Tibial artery (tissue), 4 donors: ENCODE measurements around the gene SLC27A5.

Experiments
- DNase-seq, 2 donors: peaks; one replicate each; pipeline ENCODE4 v3.0.0-alpha.2; 2019
- H3K27ac ChIP-seq, 2 donors: fragments of 200-600 bp; sonication (generic) in 1 of 2; 1 replicate in 1 of 2; 2 replicates in 1 of 2; pipeline ENCODE4 v1.5.1; 2018 to 2019; ENCODE audit warnings: mild to moderate bottlenecking in 1 of 2
- H3K27me3 ChIP-seq, 2 donors: fragments of 200-600 bp; sonication (generic) in 1 of 2; one replicate each; pipeline versions ENCODE4 v1.5.1 to v1.6.0; 2016 to 2019
- H3K36me3 ChIP-seq, 3 donors: fragments of 200-600 bp; sonication (generic) in 2 of 3; one replicate each; pipeline ENCODE4 v1.5.1; 2016 to 2019; ENCODE audit warnings: mild to moderate bottlenecking in 2 of 3
- H3K4me1 ChIP-seq, 4 donors: fragments of 200-600 bp; sonication (generic) in 2 of 4; 1 replicate in 3 of 4; 2 replicates in 1 of 4; pipeline ENCODE4 v1.5.1; 2016 to 2019
- H3K4me3 ChIP-seq, 2 donors: fragments of 200-600 bp; sonication (generic) in 1 of 2; 1 replicate in 1 of 2; 2 replicates in 1 of 2; pipeline ENCODE4 v1.5.1; 2018 to 2019; ENCODE audit warnings: mild to moderate bottlenecking in 2 of 2
- H3K9me3 ChIP-seq, 3 donors: fragments of 200-600 bp; sonication (generic) in 1 of 3; one replicate each; pipeline ENCODE4 v1.5.1; 2016 to 2019
- intact Hi-C: fragments of 100-400 bp; cut with DNase I; formaldehyde crosslinking; loops from one replicate; pipeline ENCODE4 v1.15.0; 2023; ENCODE audit warnings: low total_unique reads
- TF ChIP-seq, protein P1 (sequence below), 2 experiments: fragments of 200-600 bp in 1 of 2; fragments of 450-650 bp in 1 of 2; IDR thresholded peaks; one replicate each; pipeline ENCODE4 v1.5.1; 2017 to 2019; ENCODE audit warnings: antibody characterized with exemption in 2 of 2, mild to moderate bottlenecking in 1 of 2, moderate library complexity in 1 of 2

Gene SLC27A5

DNA sequence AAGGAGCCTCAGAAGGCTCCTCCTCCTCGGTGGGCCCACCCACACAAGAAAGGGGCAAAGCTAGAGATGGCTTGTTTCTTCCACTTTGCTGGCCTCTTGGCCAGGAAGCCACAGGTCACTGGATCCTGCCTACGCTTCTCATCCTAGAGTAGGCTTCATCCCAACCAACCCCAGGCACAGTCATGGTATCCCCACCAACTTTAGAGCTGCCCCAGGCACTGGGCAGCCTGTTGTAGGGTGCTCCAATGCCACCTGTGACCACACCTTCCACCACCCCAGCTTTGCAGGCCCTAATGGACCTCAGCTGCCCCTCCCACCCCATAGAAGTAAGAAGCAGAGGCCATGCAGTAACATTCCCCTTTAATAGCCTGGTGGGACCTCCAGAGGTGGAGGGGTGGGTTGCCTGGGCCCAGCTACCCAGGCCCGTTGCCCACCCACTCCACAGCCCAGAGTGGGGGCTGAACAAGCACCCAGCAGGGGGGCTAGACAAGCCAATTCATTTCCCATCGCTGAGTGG lies 43.6 kb upstream of the SLC27A5 start:
- Histone ChIP-seq H3K27ac (peak overlapping the region; percentile 99 to 100), H3K27me3 (no peaks in the 10 kb centered on the region), H3K36me3 (peaks cover 30 to 45% (median 40%) of the 10 kb centered on the region in 3 donors), H3K9me3 (no peaks in the 10 kb centered on the region), H3K4me1 (peaks cover 0 to 55% (median 46%) of the 10 kb centered on the region in 4 donors), H3K4me3 (peak overlapping the region; percentile 65 to 89)
- DNase-seq, result no peak
- intact Hi-C loops, result no loop called here
- TF ChIP-seq, protein P1, sequence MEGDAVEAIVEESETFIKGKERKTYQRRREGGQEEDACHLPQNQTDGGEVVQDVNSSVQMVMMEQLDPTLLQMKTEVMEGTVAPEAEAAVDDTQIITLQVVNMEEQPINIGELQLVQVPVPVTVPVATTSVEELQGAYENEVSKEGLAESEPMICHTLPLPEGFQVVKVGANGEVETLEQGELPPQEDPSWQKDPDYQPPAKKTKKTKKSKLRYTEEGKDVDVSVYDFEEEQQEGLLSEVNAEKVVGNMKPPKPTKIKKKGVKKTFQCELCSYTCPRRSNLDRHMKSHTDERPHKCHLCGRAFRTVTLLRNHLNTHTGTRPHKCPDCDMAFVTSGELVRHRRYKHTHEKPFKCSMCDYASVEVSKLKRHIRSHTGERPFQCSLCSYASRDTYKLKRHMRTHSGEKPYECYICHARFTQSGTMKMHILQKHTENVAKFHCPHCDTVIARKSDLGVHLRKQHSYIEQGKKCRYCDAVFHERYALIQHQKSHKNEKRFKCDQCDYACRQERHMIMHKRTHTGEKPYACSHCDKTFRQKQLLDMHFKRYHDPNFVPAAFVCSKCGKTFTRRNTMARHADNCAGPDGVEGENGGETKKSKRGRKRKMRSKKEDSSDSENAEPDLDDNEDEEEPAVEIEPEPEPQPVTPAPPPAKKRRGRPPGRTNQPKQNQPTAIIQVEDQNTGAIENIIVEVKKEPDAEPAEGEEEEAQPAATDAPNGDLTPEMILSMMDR (IDR thresholded peaks at IDR 0.05), result no peak

DNA sequence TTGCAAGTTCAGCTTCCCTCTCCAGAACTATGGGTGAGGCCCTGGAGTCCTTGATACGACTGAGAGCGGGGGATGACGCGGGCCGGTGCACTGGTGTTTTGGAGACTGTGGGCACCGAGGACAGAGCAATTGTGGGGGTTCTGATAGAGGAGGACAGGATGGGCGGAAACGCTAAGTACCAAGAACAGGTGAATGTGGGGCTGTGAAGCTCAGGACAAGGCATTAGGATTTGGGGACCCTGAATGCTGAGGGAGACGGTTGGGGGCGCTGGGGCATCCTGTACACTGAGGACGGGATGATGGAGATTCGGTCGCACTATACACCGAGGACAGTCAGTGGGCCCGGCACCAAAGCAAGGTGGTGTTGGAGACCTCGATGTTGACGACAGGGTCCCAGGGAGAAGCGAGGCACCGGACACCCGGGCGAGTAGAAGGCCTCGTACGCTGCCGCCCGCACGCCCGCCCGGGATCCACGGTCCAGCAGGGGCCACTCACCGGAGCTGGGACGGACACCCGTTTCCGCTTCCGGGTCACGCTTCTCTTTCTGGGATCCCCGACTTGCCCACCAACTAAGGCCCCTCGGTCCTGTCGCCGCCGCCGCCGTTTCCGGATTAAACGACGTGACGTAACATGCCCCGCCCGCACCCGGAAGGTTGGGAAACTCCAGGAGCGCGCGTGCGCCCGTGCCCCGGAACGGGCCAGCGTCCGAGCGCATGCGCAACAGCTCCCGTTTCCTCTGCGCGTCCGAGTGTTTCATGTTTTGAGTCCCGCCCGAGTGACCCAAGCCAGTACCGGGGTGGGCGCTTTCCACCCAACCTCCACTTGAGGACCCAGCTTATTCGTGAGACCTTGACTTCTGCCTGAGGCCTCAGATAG lies 42.9 kb upstream of the SLC27A5 start, which contains the start of gene CHMP2A:
Gene CHMP2A (minus strand): TSS at position 612 of the 875 bp plus-strand sequence. CDS start 893 bp downstream, outside the sequence.
- H3K27ac ChIP-seq, result peak within 1 kb of the TSS; percentile 99 to 100
- TF ChIP-seq, protein P1 (IDR thresholded peaks at IDR 0.05), result no peak
- DNase-seq, result peak; percentile 98 to 100
- peak within 1 kb of the TSS; percentile 65 to 89 for H3K4me3 ChIP-seq
- intact Hi-C loops, result no loop called here
- H3K36me3 ChIP-seq, result peaks cover 37 to 52% (median 47%) of the 10 kb centered on the region in 3 donors
- peaks cover 0 to 48% (median 40%) of the 10 kb centered on the region in 4 donors for H3K4me1 ChIP-seq
- H3K9me3 ChIP-seq, result no peaks in the 10 kb centered on the region
- no peaks in the 10 kb centered on the region for H3K27me3 ChIP-seq

DNA sequence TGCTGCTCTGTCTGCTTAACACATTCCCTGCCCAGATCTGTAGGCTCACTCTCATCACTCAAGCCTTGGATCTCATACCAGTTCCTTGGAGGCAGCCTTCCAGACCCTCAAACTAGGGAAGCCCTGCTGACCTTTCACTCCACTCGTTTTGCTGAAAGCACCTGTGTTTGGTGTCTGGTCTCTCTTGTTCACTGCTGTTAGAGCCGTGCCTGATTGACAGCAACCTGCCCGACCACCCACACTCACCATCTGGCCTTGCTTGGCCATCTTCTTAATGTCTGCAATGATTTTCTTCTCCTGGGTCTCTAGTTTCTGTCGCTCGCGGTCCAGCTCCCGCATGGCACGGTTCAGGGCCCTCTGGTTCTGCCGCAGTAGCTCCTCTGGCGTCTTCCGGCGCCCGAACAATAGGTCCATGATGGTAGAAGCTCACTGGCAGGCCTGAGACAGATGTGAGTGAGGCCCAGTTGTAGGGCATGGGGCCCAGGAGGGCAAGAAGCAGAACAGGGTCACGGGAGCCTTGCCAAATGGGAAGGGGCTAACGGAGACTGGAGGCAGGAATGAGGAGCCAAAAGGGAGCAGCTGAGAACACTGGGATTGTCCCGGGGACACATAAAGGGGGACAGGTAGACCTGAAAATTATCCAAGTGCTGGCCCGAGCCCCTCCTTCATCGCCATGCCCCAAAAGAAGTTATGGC lies 42.2 kb upstream of the SLC27A5 start:
- peak overlapping the region; percentile 65 to 89 for H3K4me3 ChIP-seq
- peaks cover 0 to 46% (median 38%) of the 10 kb centered on the region in 4 donors for H3K4me1 ChIP-seq
- no peaks in the 10 kb centered on the region for H3K9me3 ChIP-seq
- peak in 1 of 2 donors; percentile 66 for DNase-seq
- intact Hi-C loops, result no loop called here
- H3K27ac ChIP-seq, result peak overlapping the region; percentile 99 to 100
- peaks cover 45 to 59% (median 55%) of the 10 kb centered on the region in 3 donors for H3K36me3 ChIP-seq
- TF ChIP-seq, protein P1 (IDR thresholded peaks at IDR 0.05), result no peak
- no peaks in the 10 kb centered on the region for H3K27me3 ChIP-seq

DNA sequence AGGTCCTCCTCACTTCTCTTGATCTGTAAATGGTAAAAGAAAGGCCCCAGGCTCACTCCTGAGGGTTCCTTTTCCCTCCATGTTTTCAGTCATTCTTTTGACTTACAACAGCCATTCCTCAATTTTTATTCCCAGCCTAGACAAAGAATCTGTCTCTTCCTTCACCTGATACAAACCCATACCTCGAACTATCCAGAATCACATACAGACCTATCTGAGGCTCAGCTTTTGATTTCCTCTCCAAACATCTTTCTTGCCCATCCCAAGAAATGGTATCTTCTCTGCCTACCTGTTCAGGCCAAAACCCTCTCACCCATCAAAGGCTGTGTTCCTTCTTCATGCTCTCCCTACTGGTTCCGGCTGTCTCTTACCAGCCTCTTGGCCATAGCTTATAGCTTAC lies 40.9 kb upstream of the SLC27A5 start:
- no peak for DNase-seq
- H3K27me3 ChIP-seq, result no peaks in the 10 kb centered on the region
- H3K9me3 ChIP-seq, result no peaks in the 10 kb centered on the region
- peaks cover 58 to 72% (median 68%) of the 10 kb centered on the region in 3 donors for H3K36me3 ChIP-seq
- TF ChIP-seq, protein P1 (IDR thresholded peaks at IDR 0.05), result no peak
- no peak overlapping the region for H3K4me3 ChIP-seq
- no peak overlapping the region for H3K27ac ChIP-seq
- intact Hi-C loops, result no loop called here
- H3K4me1 ChIP-seq, result peaks cover 0 to 46% (median 37%) of the 10 kb centered on the region in 4 donors

DNA sequence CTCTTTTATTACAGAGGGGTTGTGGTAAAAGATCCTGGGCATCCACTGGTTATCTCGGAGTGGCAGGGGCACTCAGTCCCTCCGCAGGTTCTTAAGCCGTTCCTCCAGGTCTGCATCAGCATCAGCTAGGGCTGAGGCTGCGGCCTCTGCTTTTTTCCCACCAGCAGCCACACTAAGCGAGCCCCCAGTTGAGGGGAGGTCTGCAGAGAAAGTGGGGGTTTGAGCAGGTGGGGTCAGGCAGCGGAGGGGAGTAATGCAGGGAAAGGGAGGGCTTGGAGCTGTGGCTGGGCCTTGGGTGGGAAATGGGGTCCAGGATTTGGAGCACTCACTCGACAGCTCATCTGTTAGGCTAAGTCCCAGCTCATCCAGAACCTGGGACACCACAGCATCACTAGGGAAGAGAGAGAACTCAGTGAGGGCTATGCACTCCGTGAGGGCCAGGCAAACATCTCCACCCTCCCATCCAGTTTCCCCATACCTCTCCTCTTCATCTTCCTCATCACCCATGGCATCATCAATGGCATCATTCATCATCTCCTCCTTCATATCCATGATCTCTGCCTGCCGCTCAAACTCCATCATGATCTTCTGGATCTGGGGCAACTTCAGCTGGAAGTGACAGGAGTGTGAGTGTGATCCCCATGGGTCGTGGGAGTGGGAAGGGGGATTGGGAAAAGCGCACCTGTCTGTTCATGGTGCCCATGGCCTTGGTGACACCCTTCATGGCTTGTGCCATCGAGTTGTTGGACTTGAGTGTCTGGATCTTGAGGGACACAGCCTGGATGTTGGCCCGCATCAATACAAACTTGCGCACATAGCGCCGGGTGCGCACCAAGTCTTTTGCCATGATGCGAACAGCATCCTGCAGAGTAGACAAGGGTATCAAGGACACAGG lies 40.0 kb upstream of the SLC27A5 start:
- no peak overlapping the region for H3K27ac ChIP-seq
- intact Hi-C loops, result no loop called here
- H3K9me3 ChIP-seq, result no peaks in the 10 kb centered on the region
- H3K27me3 ChIP-seq, result no peaks in the 10 kb centered on the region
- peaks cover 65 to 77% (median 72%) of the 10 kb centered on the region in 3 donors for H3K36me3 ChIP-seq
- no peak for DNase-seq
- H3K4me1 ChIP-seq, result peaks cover 0 to 46% (median 37%) of the 10 kb centered on the region in 4 donors
- TF ChIP-seq, protein P1 (IDR thresholded peaks at IDR 0.05), result no peak
- H3K4me3 ChIP-seq, result no peak overlapping the region
